ENCODE results near the gene CYB561A3. TPM values are rescaled to one million over a fixed set of nuclear protein-coding genes. Genes with fewer than 3 reads are reported as not detected.

CYB561A3 gene
- total RNA-seq, 2 donors from 2014 or later = 64.2 to 88.5 TPM

- H3K9ac ChIP-seq (ENCODE audit: low read depth in 2 of 2, low read length in 2 of 2) = peak overlapping the region in 1 of 2 donors; percentile 38
- TF ChIP-seq CTCF (IDR thresholded peaks at IDR 0.05) = no peak
- H3K4me3 ChIP-seq = no peak overlapping the region
- intact Hi-C loops (cut with DNase I) = no loop called here
- H3K27ac ChIP-seq = peak overlapping the region; percentile 57
- peaks cover 14% of the 10 kb centered on the region for H3K36me3 ChIP-seq
- no peaks in the 10 kb centered on the region for H3K9me3 ChIP-seq
- DNase-seq = peak; percentile 68
- H3K27me3 ChIP-seq = no peaks in the 10 kb centered on the region
- H3K4me1 ChIP-seq = no peaks in the 10 kb centered on the region
These were observed 8.3 kb downstream of the CYB561A3 start for GRCh38 chr11:61353131-61354067.

GRCh38 chr11:61352038-61352437 is 9.6 kb downstream of the CYB561A3 start:
- no peak for DNase-seq
- Histone ChIP-seq H3K4me3 (no peak overlapping the region), H3K4me1 (no peaks in the 10 kb centered on the region), H3K9ac (ENCODE audit: low read depth in 2 of 2, low read length in 2 of 2) (no peak overlapping the region), H3K9me3 (no peaks in the 10 kb centered on the region), H3K36me3 (peaks cover 14% of the 10 kb centered on the region), H3K27me3 (no peaks in the 10 kb centered on the region), H3K27ac (no peak overlapping the region)
- no peak for TF ChIP-seq CTCF (IDR thresholded peaks at IDR 0.05)
- intact Hi-C loops (cut with DNase I) = no loop called here

- intact Hi-C loops (cut with DNase I) = no loop called here
- H3K27me3 ChIP-seq = no peaks in the 10 kb centered on the region
- H3K27ac ChIP-seq = no peak overlapping the region
- no peaks in the 10 kb centered on the region for H3K9me3 ChIP-seq
- H3K4me3 ChIP-seq = no peak overlapping the region
- no peak for DNase-seq
- no peak overlapping the region for H3K9ac ChIP-seq (ENCODE audit: low read depth in 2 of 2, low read length in 2 of 2)
- H3K36me3 ChIP-seq = peaks cover 14% of the 10 kb centered on the region
- no peak for TF ChIP-seq CTCF (IDR thresholded peaks at IDR 0.05)
- no peaks in the 10 kb centered on the region for H3K4me1 ChIP-seq
These were observed 10.9 kb downstream of the CYB561A3 start for GRCh38 chr11:61350803-61351202.

GRCh38 chr11:61350336-61350735 is 11.3 kb downstream of the CYB561A3 start:
- Histone ChIP-seq H3K27ac (no peak overlapping the region), H3K4me3 (no peak overlapping the region), H3K9ac (ENCODE audit: low read depth in 2 of 2, low read length in 2 of 2) (no peak overlapping the region), H3K9me3 (no peaks in the 10 kb centered on the region), H3K4me1 (no peaks in the 10 kb centered on the region), H3K27me3 (no peaks in the 10 kb centered on the region), H3K36me3 (peaks cover 14% of the 10 kb centered on the region)
- no peak for TF ChIP-seq CTCF (IDR thresholded peaks at IDR 0.05)
- intact Hi-C loops (cut with DNase I) = no loop called here
- DNase-seq = no peak

- Histone ChIP-seq H3K27ac (no peak overlapping the region), H3K9me3 (no peaks in the 10 kb centered on the region), H3K4me1 (no peaks in the 10 kb centered on the region), H3K9ac (ENCODE audit: low read depth in 2 of 2, low read length in 2 of 2) (no peak overlapping the region), H3K36me3 (peaks cover 14% of the 10 kb centered on the region), H3K27me3 (no peaks in the 10 kb centered on the region), H3K4me3 (no peak overlapping the region)
- no peak for DNase-seq
- no peak for TF ChIP-seq CTCF (IDR thresholded peaks at IDR 0.05)
- intact Hi-C loops (cut with DNase I) = no loop called here
These were observed 11.8 kb downstream of the CYB561A3 start for GRCh38 chr11:61349916-61350315.

Data from colonic mucosa (tissue), 4 donors.